B cell (primary cell): ENCODE results near the gene SORT1. TPM values are rescaled to one million over a fixed set of nuclear protein-coding genes. Genes with fewer than 3 reads are reported as not detected.

Experiments
- ATAC-seq: fragments of 200-7000 bp; cut with Tn5 transposase; one replicate; pipeline ENCODE4 v1.10.0; 2021; ENCODE audit warnings: low read depth, mild to moderate bottlenecking, moderate number of reproducible peaks, moderate library complexity
- CTCF ChIA-PET: fragments of 350-600 bp; sonication (Branson Sonifier 250); formaldehyde crosslinking; loops from one replicate; lab custom pipeline; 2021; ENCODE audit warnings: antibody characterized with exemption, inconsistent platforms; lab: Charles Lee
- POLR2A ChIA-PET: fragments of 350-600 bp; sonication (Branson Sonifier 250); formaldehyde crosslinking; loops from one replicate; lab custom pipeline; 2021; ENCODE audit warnings: antibody characterized with exemption; lab: Charles Lee
- DNase-seq: peaks from one replicate; pipeline ENCODE4 v3.0.0; 2013
- H2AFZ ChIP-seq: 2 replicates; pipeline ENCODE4 v1.6.1; 2012; ENCODE audit warnings: mild to moderate bottlenecking, low read depth, low read length; ENCODE audit not compliant: insufficient read depth, poor library complexity, severe bottlenecking
- H3K27ac ChIP-seq, 2 donors: 1 replicate in 1 of 2; 2 replicates in 1 of 2; pipeline ENCODE4 v1.5.1; 2012 to 2013; ENCODE audit warnings: low read length in 2 of 2, mild to moderate bottlenecking in 2 of 2, moderate library complexity in 1 of 2
- H3K27me3 ChIP-seq, 4 experiments: fragments of 200-600 bp in 1 of 4; sonication (generic) in 1 of 4; replicated peaks in 1 of 4; 1 replicate in 2 of 4; 2 replicates in 2 of 4; pipeline versions ENCODE4 v1.6.1 to v1.7.0; 2013 to 2016; ENCODE audit warnings: low read length in 3 of 4, mild to moderate bottlenecking in 2 of 4, mixed read lengths in 1 of 4, moderate library complexity in 1 of 4; ENCODE audit not compliant: insufficient read depth in 4 of 4, control insufficient read depth in 3 of 4; ENCODE audit errors: control extremely low read depth in 1 of 4
- H3K36me3 ChIP-seq, 2 experiments: replicated peaks in 1 of 2; 1 replicate in 1 of 2; 2 replicates in 1 of 2; pipeline versions ENCODE4 v1.6.1 to v1.7.1; 2013; ENCODE audit warnings: low read length in 1 of 2; ENCODE audit not compliant: insufficient read depth in 2 of 2, control insufficient read depth in 1 of 2; ENCODE audit errors: control extremely low read depth in 1 of 2, extremely low read depth in 1 of 2
- H3K4me1 ChIP-seq, 2 donors: fragments of 200-600 bp in 1 of 2; sonication (generic) in 1 of 2; 1 replicate in 1 of 2; 2 replicates in 1 of 2; pipeline versions ENCODE4 v1.5.1 to v1.6.1; 2013 to 2017; ENCODE audit warnings: low read length in 2 of 2; ENCODE audit not compliant: control insufficient read depth in 2 of 2, insufficient read depth in 2 of 2
- H3K4me2 ChIP-seq: replicated peaks from 2 replicates; pipeline ENCODE3; 2012; ENCODE audit warnings: mild to moderate bottlenecking, low read depth, low read length; ENCODE audit not compliant: poor library complexity, severe bottlenecking
- H3K4me3 ChIP-seq, 5 experiments: fragments of 200-600 bp in 1 of 5; sonication (generic) in 1 of 5; 1 replicate in 3 of 5; 2 replicates in 2 of 5; pipeline versions ENCODE4 v1.5.1 to v1.7.0; 2011 to 2016; ENCODE audit warnings: low read length in 4 of 5, mild to moderate bottlenecking in 4 of 5, low read depth in 2 of 5, control low read depth in 1 of 5, moderate library complexity in 1 of 5; ENCODE audit not compliant: insufficient read depth in 1 of 5; ENCODE audit errors: control extremely low read depth in 1 of 5, extremely low read depth in 1 of 5
- H3K79me2 ChIP-seq: fragments of 200-600 bp; sonication (generic); one replicate; pipeline ENCODE4 v1.6.0; 2016; ENCODE audit warnings: low read length; ENCODE audit not compliant: control insufficient read depth, insufficient read depth
- H3K9ac ChIP-seq: fragments of 200-600 bp; sonication (generic); 2 replicates; pipeline ENCODE4 v1.6.1; 2017; ENCODE audit warnings: mild to moderate bottlenecking, low read length, moderate library complexity
- H3K9me3 ChIP-seq, 3 donors: one replicate each; pipeline versions ENCODE4 v1.6.1 to v1.7.1; 2013; ENCODE audit warnings: low read length in 2 of 3; ENCODE audit not compliant: control insufficient read depth in 2 of 3, insufficient read depth in 1 of 3; ENCODE audit errors: control extremely low read depth in 1 of 3
- H4K20me1 ChIP-seq: 2 replicates; pipeline ENCODE4 v1.6.0; 2012; ENCODE audit warnings: mild to moderate bottlenecking, low read length; ENCODE audit not compliant: insufficient read depth, control insufficient read depth, poor library complexity, severe bottlenecking
- H3K27ac Mint-ChIP-seq: one replicate; pipeline ENCODE4 v1.8.0; 2021; ENCODE audit warnings: mixed read lengths
- H3K27me3 Mint-ChIP-seq: one replicate; pipeline ENCODE4 v1.8.0; 2021; ENCODE audit warnings: mixed read lengths
- H3K4me1 Mint-ChIP-seq: one replicate; pipeline ENCODE4 v1.8.0; 2021; ENCODE audit warnings: mixed read lengths
- H3K4me3 Mint-ChIP-seq: one replicate; pipeline ENCODE4 v1.8.0; 2021; ENCODE audit warnings: mixed read lengths
- H3K9me3 Mint-ChIP-seq: one replicate; pipeline ENCODE4 v1.8.0; 2022; ENCODE audit warnings: mixed read lengths; ENCODE audit not compliant: insufficient read depth
- CTCF ChIP-seq: fragments of 200-600 bp; IDR thresholded peaks from one replicate; pipeline ENCODE4 v1.8.0; 2022; ENCODE audit warnings: antibody characterized with exemption, mild to moderate bottlenecking
- EZH2 ChIP-seq: IDR thresholded peaks from 2 replicates; pipeline ENCODE4 v1.6.1; 2012; ENCODE audit warnings: borderline replicate concordance, low read depth, mild to moderate bottlenecking, moderate library complexity, low read length; ENCODE audit not compliant: insufficient read depth, poor library complexity, severe bottlenecking
- WGBS: methylation state at CpG from one replicate; pipeline ENCODE4 v1.1.5; 2013; ENCODE audit warnings: missing lambda C conversion rate; ENCODE audit not compliant: insufficient coverage; 5-methylcytosine and 5-hydroxymethylcytosine counted together
- intact Hi-C: fragments of 100-400 bp; cut with micrococcal nuclease; formaldehyde crosslinking; loops from one replicate; pipeline ENCODE4 v1.10.0; 2022
- polyA plus RNA-seq: library from polyadenylated mRNA; depleted of rRNA; stranded (reverse); fragments of >200 nt; gene quantifications from 2 replicates; pipeline ENCODE4 v1.2.3, GENCODE V29; 2012
- total RNA-seq, 2 donors: library from RNA; stranded (reverse); fragments of 120-200 nt in 1 of 2; gene quantifications; 1 replicate in 1 of 2; 2 replicates in 1 of 2; pipeline versions ENCODE4 v1.2.3 to v1.2.4, GENCODE V29; 2013 to 2022

The SORT1 gene
- total and polyA plus RNA-seq, 2 donors (not counting 1 experiment from before 2014, with no cell fraction given) = 0.13 to 0.25 TPM

GRCh38 chr1:109386054-109386717 is 11.5 kb downstream of the SORT1 start:
- no peak for DNase-seq
- Histone ChIP-seq H3K4me3 (no peak overlapping the region), H2AFZ (no peak overlapping the region), H3K36me3 (no peaks in the 10 kb centered on the region), H3K27me3 (peaks cover 0 to 44% (median 40%) of the 10 kb centered on the region in 4 experiments), H3K9me3 (peaks cover 0 to 2% (median 0%) of the 10 kb centered on the region in 3 donors), H3K4me1 (peaks cover 4 to 15% of the 10 kb centered on the region in 2 donors), H3K79me2 (no peaks in the 10 kb centered on the region), H4K20me1 (no peaks in the 10 kb centered on the region), H3K4me2 (no peak overlapping the region), H3K9ac (no peak overlapping the region), H3K27ac (no peak overlapping the region)
- Mint-ChIP-seq H3K27ac (no peak overlapping the region), H3K9me3 (no peaks in the 10 kb centered on the region), H3K4me1 (peaks cover 10% of the 10 kb centered on the region), H3K4me3 (no peak overlapping the region), H3K27me3 (peaks cover 54% of the 10 kb centered on the region)
- POLR2A ChIA-PET = no interaction called here
- TF ChIP-seq CTCF (no peak), EZH2 (no peak)
- intact Hi-C loops = no loop called here
- CTCF ChIA-PET = interaction anchor here (0.6 to 4.4 kb wide), 3 partner anchors 13 to 109 kb away, joined by 3 to 25 read pairs (median 4); partner anchors contain the start of gene SORT1
- WGBS = no CpG with 5 or more reads among the region's 2 CpGs
- no peak for ATAC-seq

- peaks cover 4% of the 10 kb centered on the region for H3K4me1 Mint-ChIP-seq
- ATAC-seq = no peak
- H3K9ac ChIP-seq = no peak overlapping the region
- H3K9me3 Mint-ChIP-seq = no peaks in the 10 kb centered on the region
- H3K4me3 ChIP-seq = no peak overlapping the region
- no peak overlapping the region for H2AFZ ChIP-seq
- H3K4me2 ChIP-seq = no peak overlapping the region
- intact Hi-C loops = no loop called here
- peaks cover 2 to 7% of the 10 kb centered on the region in 2 donors for H3K4me1 ChIP-seq
- 52% methylated on average over 2 of the region's 2 CpGs for WGBS
- ChIA-PET POLR2A (no interaction called here), CTCF (interaction anchor here (0.9 to 4.4 kb wide), 3 partner anchors 14 to 132 kb away, joined by 3 to 25 read pairs (median 4); partner anchors contain the start of gene SORT1)
- H3K27me3 Mint-ChIP-seq = peaks cover 57% of the 10 kb centered on the region
- H3K27me3 ChIP-seq = peaks cover 0 to 39% (median 36%) of the 10 kb centered on the region in 4 experiments
- no peak overlapping the region for H3K4me3 Mint-ChIP-seq
- DNase-seq = no peak
- peaks cover 0 to 2% (median 0%) of the 10 kb centered on the region in 3 donors for H3K9me3 ChIP-seq
- no peak overlapping the region for H3K27ac ChIP-seq
- no peaks in the 10 kb centered on the region for H3K79me2 ChIP-seq
- no peaks in the 10 kb centered on the region for H3K36me3 ChIP-seq
- TF ChIP-seq EZH2 = no peak
- TF ChIP-seq CTCF = no peak
- H3K27ac Mint-ChIP-seq = no peak overlapping the region
- H4K20me1 ChIP-seq = no peaks in the 10 kb centered on the region
Measured at GRCh38 chr1:109385417-109385816, 12.3 kb downstream of the SORT1 start.
